Lower lobe of right lung (tissue), 2 donors: Measurements from ENCODE around the gene MGAT4C. TPM values are rescaled to one million over a fixed set of nuclear protein-coding genes. Genes with fewer than 3 reads are reported as not detected.

Source experiments
- ATAC-seq, 2 donors: fragments of 200-7000 bp; cut with Tn5 transposase; one replicate each; pipeline ENCODE4 v1.9.1; 2020 to 2022; ENCODE audit warnings: mild to moderate bottlenecking in 2 of 2, moderate library complexity in 2 of 2
- DNase-seq: peaks from one replicate; pipeline ENCODE4 v3.0.0-alpha.2; 2020
- H3K27ac ChIP-seq: fragments of 200-600 bp; one replicate; pipeline ENCODE4 v1.8.0; 2022
- H3K27me3 ChIP-seq: fragments of 200-600 bp; one replicate; pipeline ENCODE4 v1.8.0; 2022; ENCODE audit warnings: low read depth
- H3K36me3 ChIP-seq: fragments of 200-600 bp; one replicate; pipeline ENCODE4 v1.8.0; 2022; ENCODE audit warnings: mild to moderate bottlenecking
- H3K4me1 ChIP-seq: fragments of 200-600 bp; one replicate; pipeline ENCODE4 v1.8.0; 2022
- H3K4me3 ChIP-seq: fragments of 200-600 bp; one replicate; pipeline ENCODE4 v1.8.0; 2022; ENCODE audit warnings: mild to moderate bottlenecking
- H3K9me3 ChIP-seq: fragments of 200-600 bp; one replicate; pipeline ENCODE4 v1.8.0; 2022
- CTCF ChIP-seq: fragments of 200-600 bp; IDR thresholded peaks from one replicate; pipeline ENCODE4 v1.8.0; 2022; ENCODE audit warnings: antibody characterized with exemption, mild to moderate bottlenecking
- intact Hi-C: fragments of 100-400 bp; cut with DNase I; formaldehyde crosslinking; loops from one replicate; pipeline ENCODE4 v1.11.0; 2022
- total RNA-seq: library from RNA; stranded (reverse); fragmentation: NEBNext Ultra II Directional; extraction: Animal tissue kit (Norgen Biotek cat#: 25700); gene quantifications from one replicate; pipeline ENCODE4 v1.2.1, GENCODE V29; 2021
- donor health status: DM: no; HTN: yes; CAD: no; lungs with severe emphysema.

Gene MGAT4C
- total RNA-seq, 1 donor from 2014 or later: 0.21 TPM

- Histone ChIP-seq H3K36me3 (no peaks in the 10 kb centered on the region), H3K9me3 (no peaks in the 10 kb centered on the region), H3K27me3 (no peaks in the 10 kb centered on the region), H3K4me3 (no peak overlapping the region), H3K4me1 (no peaks in the 10 kb centered on the region), H3K27ac (no peak overlapping the region)
- DNase-seq: no peak
- TF ChIP-seq CTCF: no peak
- ATAC-seq: no peak
- intact Hi-C loops: no loop called here
Observed at GRCh38 chr12:86283620-86284019, 27.4 kb upstream of the MGAT4C start.

- Histone ChIP-seq H3K4me1 (no peaks in the 10 kb centered on the region), H3K9me3 (no peaks in the 10 kb centered on the region), H3K27ac (no peak overlapping the region), H3K36me3 (no peaks in the 10 kb centered on the region), H3K4me3 (no peak overlapping the region), H3K27me3 (no peaks in the 10 kb centered on the region)
- intact Hi-C loops: no loop called here
- no peak for DNase-seq
- no peak for TF ChIP-seq CTCF
- no peak for ATAC-seq
Observed at GRCh38 chr12:86275356-86275755, 19.2 kb upstream of the MGAT4C start.

GRCh38 chr12:86265329-86265695 is 9.1 kb upstream of the MGAT4C start:
- no peaks in the 10 kb centered on the region for H3K36me3 ChIP-seq
- TF ChIP-seq CTCF: no peak
- H3K9me3 ChIP-seq: no peaks in the 10 kb centered on the region
- no peak overlapping the region for H3K4me3 ChIP-seq
- ATAC-seq (peak in 1 of 2 donors; percentile 45), DNase-seq (no peak)
- H3K27me3 ChIP-seq: no peaks in the 10 kb centered on the region
- H3K4me1 ChIP-seq: no peaks in the 10 kb centered on the region
- H3K27ac ChIP-seq: peak overlapping the region; percentile 26
- intact Hi-C loops: no loop called here

- TF ChIP-seq CTCF: no peak
- Histone ChIP-seq H3K27me3 (no peaks in the 10 kb centered on the region), H3K36me3 (no peaks in the 10 kb centered on the region), H3K4me3 (peak overlapping the region; percentile 39), H3K9me3 (no peaks in the 10 kb centered on the region), H3K27ac (peak overlapping the region; percentile 26), H3K4me1 (no peaks in the 10 kb centered on the region)
- intact Hi-C loops: no loop called here
- ATAC-seq (peak; percentile 88 to 93), DNase-seq (peak; percentile 77)
Observed at GRCh38 chr12:86264451-86265328, 8.5 kb upstream of the MGAT4C start.

- intact Hi-C loops: no loop called here
- Histone ChIP-seq H3K36me3 (no peaks in the 10 kb centered on the region), H3K27me3 (no peaks in the 10 kb centered on the region), H3K27ac (no peak overlapping the region), H3K4me1 (no peaks in the 10 kb centered on the region), H3K9me3 (no peaks in the 10 kb centered on the region), H3K4me3 (no peak overlapping the region)
- ATAC-seq (no peak), DNase-seq (no peak)
- TF ChIP-seq CTCF: no peak
Observed at GRCh38 chr12:86261578-86261977, 5.4 kb upstream of the MGAT4C start.
